ENCODE results near the gene THBS1.

The THBS1 gene

DNA sequence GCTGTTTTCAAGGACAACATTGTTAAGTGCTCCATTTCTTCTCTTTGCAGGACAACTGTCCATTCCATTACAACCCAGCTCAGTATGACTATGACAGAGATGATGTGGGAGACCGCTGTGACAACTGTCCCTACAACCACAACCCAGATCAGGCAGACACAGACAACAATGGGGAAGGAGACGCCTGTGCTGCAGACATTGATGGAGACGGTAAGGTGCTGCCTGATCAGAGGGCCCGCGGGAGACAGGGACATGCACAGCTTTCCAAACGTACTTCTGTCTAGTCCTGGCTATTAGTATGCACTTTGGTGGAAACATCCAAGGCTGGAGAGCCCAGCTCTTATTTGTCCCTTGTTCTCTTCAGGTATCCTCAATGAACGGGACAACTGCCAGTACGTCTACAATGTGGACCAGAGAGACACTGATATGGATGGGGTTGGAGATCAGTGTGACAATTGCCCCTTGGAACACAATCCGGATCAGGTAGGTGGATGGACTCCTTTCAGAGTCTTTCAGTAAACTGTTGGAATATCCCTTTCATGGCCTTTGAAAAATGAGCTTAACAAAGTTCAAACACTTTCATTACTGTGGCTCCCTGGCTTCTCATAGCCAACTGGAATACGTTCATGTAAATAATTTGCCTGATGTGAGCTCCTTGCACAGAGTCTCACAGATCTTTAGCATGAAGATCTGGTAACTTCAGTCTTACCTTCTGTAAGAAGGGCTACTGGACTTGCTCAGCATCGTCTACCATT, 10.4 kb downstream of the THBS1 start:
- H3K27ac ChIP-seq = no peak overlapping the region
- no peaks in the 10 kb centered on the region for H3K9me3 ChIP-seq (ENCODE audit: severe bottlenecking)
- H3K36me3 ChIP-seq = no peaks in the 10 kb centered on the region
- peaks cover 43% of the 10 kb centered on the region for H3K27me3 ChIP-seq (ENCODE audit: insufficient read depth, low read depth, severe bottlenecking)
- TF ChIP-seq, protein P1, sequence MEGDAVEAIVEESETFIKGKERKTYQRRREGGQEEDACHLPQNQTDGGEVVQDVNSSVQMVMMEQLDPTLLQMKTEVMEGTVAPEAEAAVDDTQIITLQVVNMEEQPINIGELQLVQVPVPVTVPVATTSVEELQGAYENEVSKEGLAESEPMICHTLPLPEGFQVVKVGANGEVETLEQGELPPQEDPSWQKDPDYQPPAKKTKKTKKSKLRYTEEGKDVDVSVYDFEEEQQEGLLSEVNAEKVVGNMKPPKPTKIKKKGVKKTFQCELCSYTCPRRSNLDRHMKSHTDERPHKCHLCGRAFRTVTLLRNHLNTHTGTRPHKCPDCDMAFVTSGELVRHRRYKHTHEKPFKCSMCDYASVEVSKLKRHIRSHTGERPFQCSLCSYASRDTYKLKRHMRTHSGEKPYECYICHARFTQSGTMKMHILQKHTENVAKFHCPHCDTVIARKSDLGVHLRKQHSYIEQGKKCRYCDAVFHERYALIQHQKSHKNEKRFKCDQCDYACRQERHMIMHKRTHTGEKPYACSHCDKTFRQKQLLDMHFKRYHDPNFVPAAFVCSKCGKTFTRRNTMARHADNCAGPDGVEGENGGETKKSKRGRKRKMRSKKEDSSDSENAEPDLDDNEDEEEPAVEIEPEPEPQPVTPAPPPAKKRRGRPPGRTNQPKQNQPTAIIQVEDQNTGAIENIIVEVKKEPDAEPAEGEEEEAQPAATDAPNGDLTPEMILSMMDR (IDR thresholded peaks at IDR 0.05; ENCODE audit: low read depth, low read length) = no peak
- DNase-seq = no peak
- no peak overlapping the region for H3K4me3 ChIP-seq (ENCODE audit: low read depth, low read length)

DNA sequence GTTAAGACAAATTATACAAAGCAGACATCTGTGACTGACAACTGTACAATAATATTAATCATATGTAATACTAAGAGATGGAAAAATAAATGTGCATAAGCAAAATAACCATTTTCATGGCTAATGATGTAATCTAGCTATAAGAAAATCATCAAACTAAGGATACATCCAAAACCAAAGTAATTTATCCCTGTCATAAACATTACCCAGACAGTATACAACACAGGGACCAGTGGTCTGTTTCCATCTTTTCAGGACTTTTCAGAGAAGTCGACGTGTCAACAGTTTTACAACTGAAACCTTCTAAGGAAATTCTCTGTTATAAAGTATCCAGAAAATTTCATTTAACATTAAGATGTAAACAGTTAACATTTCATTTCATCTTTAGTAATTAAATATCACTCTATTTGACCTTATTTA, 11.0 kb downstream of the THBS1 start:
- Histone ChIP-seq H3K9me3 (ENCODE audit: severe bottlenecking) (no peaks in the 10 kb centered on the region), H3K27ac (no peak overlapping the region), H3K36me3 (no peaks in the 10 kb centered on the region), H3K4me3 (ENCODE audit: low read depth, low read length) (no peak overlapping the region), H3K27me3 (ENCODE audit: insufficient read depth, low read depth, severe bottlenecking) (peaks cover 40% of the 10 kb centered on the region)
- no peak for DNase-seq
- TF ChIP-seq, protein P1 (IDR thresholded peaks at IDR 0.05; ENCODE audit: low read depth, low read length) = no peak

- H3K27ac ChIP-seq = no peak overlapping the region
- peaks cover 34% of the 10 kb centered on the region for H3K27me3 ChIP-seq (ENCODE audit: insufficient read depth, low read depth, severe bottlenecking)
- TF ChIP-seq, protein P1 (IDR thresholded peaks at IDR 0.05; ENCODE audit: low read depth, low read length) = no peak
- H3K4me3 ChIP-seq (ENCODE audit: low read depth, low read length) = no peak overlapping the region
- no peak for DNase-seq
- H3K9me3 ChIP-seq (ENCODE audit: severe bottlenecking) = no peaks in the 10 kb centered on the region
- H3K36me3 ChIP-seq = no peaks in the 10 kb centered on the region
Observed at GRCh38 chr15:39592500-39592899, 11.6 kb downstream of the THBS1 start.

GRCh38 chr15:39593071-39593655, 12.3 kb downstream of the THBS1 start:
- no peak for DNase-seq
- TF ChIP-seq, protein P1 (IDR thresholded peaks at IDR 0.05; ENCODE audit: low read depth, low read length) = no peak
- Histone ChIP-seq H3K36me3 (no peaks in the 10 kb centered on the region), H3K4me3 (ENCODE audit: low read depth, low read length) (no peak overlapping the region), H3K27ac (no peak overlapping the region), H3K27me3 (ENCODE audit: insufficient read depth, low read depth, severe bottlenecking) (peaks cover 29% of the 10 kb centered on the region), H3K9me3 (ENCODE audit: severe bottlenecking) (no peaks in the 10 kb centered on the region)

- no peak overlapping the region for H3K4me3 ChIP-seq (ENCODE audit: low read depth, low read length)
- TF ChIP-seq, protein P1 (IDR thresholded peaks at IDR 0.05; ENCODE audit: low read depth, low read length) = no peak
Observed at GRCh38 chr15:39593656-39594445, 13.0 kb downstream of the THBS1 start.

More at GRCh38 chr15:39593656-39594445, 13.0 kb downstream of the THBS1 start:
- Histone ChIP-seq H3K9me3 (ENCODE audit: severe bottlenecking) (no peaks in the 10 kb centered on the region), H3K36me3 (no peaks in the 10 kb centered on the region), H3K27me3 (ENCODE audit: insufficient read depth, low read depth, severe bottlenecking) (peaks cover 23% of the 10 kb centered on the region), H3K27ac (no peak overlapping the region)
- DNase-seq = no peak

Data from WERI-Rb-1 (cell line).